RWPE2 (cell line): Measurements from ENCODE around the gene PIP4K2A.

Source experiments
- ATAC-seq: fragments of 200-7000 bp; cut with Tn5 transposase; 3 replicates; pipeline ENCODE4 v1.9.1; 2021; ENCODE audit warnings: low read depth
- DNase-seq: peaks from one replicate; pipeline ENCODE4 v3.0.0-alpha.2; 2020; ENCODE audit warnings: low spot score
- H3K27ac ChIP-seq: fragments of 450-650 bp; 2 replicates; pipeline ENCODE4 v1.5.1; 2017; ENCODE audit warnings: mild to moderate bottlenecking; ENCODE audit not compliant: poor library complexity, severe bottlenecking
- H3K27me3 ChIP-seq: fragments of 250-450 bp; sonication (Bioruptor Pico); 2 replicates; pipeline ENCODE4 v1.5.1; 2021; ENCODE audit warnings: mild to moderate bottlenecking, moderate library complexity; ENCODE audit not compliant: insufficient read depth, poor library complexity, severe bottlenecking
- H3K36me3 ChIP-seq: fragments of 250-450 bp; sonication (Bioruptor Pico); 2 replicates; pipeline ENCODE4 v1.5.1; 2020; ENCODE audit warnings: low read depth, mild to moderate bottlenecking, moderate library complexity
- H3K4me1 ChIP-seq: fragments of 250-450 bp; sonication (Bioruptor Pico); 2 replicates; pipeline ENCODE4 v1.5.1; 2021; ENCODE audit warnings: mild to moderate bottlenecking, moderate library complexity; ENCODE audit not compliant: insufficient read depth, poor library complexity, severe bottlenecking
- H3K4me3 ChIP-seq: fragments of 250-450 bp; sonication (Bioruptor Pico); 2 replicates; pipeline ENCODE4 v1.5.1; 2021; ENCODE audit warnings: mild to moderate bottlenecking, moderate library complexity; ENCODE audit not compliant: severe bottlenecking
- H3K9me3 ChIP-seq: fragments of 250-450 bp; sonication (Bioruptor Pico); 2 replicates; pipeline ENCODE4 v1.5.1; 2021; ENCODE audit warnings: mild to moderate bottlenecking, moderate library complexity; ENCODE audit not compliant: severe bottlenecking
- CTCF ChIP-seq: fragments of 450-650 bp; IDR thresholded peaks from one replicate; pipeline ENCODE4 v1.5.1; 2017; ENCODE audit warnings: mild to moderate bottlenecking, moderate library complexity; ENCODE audit not compliant: poor library complexity, severe bottlenecking

The PIP4K2A gene

GRCh38 chr10:22646388-22646853 lies 68.0 kb downstream of the PIP4K2A start:
- Histone ChIP-seq H3K4me3 (no peak overlapping the region), H3K4me1 (peaks cover 3% of the 10 kb centered on the region)

GRCh38 chr10:22644222-22644621 lies 70.2 kb downstream of the PIP4K2A start:
- H3K4me1 ChIP-seq = peaks cover 3% of the 10 kb centered on the region
- no peak for TF ChIP-seq CTCF
- H3K4me3 ChIP-seq = no peak overlapping the region
- H3K27ac ChIP-seq = no peak overlapping the region
- no peaks in the 10 kb centered on the region for H3K9me3 ChIP-seq
- no peaks in the 10 kb centered on the region for H3K36me3 ChIP-seq
- H3K27me3 ChIP-seq = no peaks in the 10 kb centered on the region
- DNase-seq (no peak), ATAC-seq (no peak)

More at GRCh38 chr10:22646388-22646853, 68.0 kb downstream of the PIP4K2A start:
- DNase-seq = no peak
- Histone ChIP-seq H3K9me3 (no peaks in the 10 kb centered on the region), H3K27me3 (no peaks in the 10 kb centered on the region), H3K27ac (no peak overlapping the region), H3K36me3 (no peaks in the 10 kb centered on the region)
- no peak for ATAC-seq
- TF ChIP-seq CTCF = no peak

GRCh38 chr10:22643775-22644174 lies 70.6 kb downstream of the PIP4K2A start:
- H3K4me1 ChIP-seq = peaks cover 2% of the 10 kb centered on the region
- no peak overlapping the region for H3K4me3 ChIP-seq
- H3K9me3 ChIP-seq = no peaks in the 10 kb centered on the region
- ATAC-seq (no peak), DNase-seq (no peak)
- H3K27ac ChIP-seq = no peak overlapping the region
- no peaks in the 10 kb centered on the region for H3K27me3 ChIP-seq
- no peak for TF ChIP-seq CTCF
- H3K36me3 ChIP-seq = no peaks in the 10 kb centered on the region

GRCh38 chr10:22643116-22643515 lies 71.3 kb downstream of the PIP4K2A start:
- Histone ChIP-seq H3K4me3 (no peak overlapping the region), H3K36me3 (no peaks in the 10 kb centered on the region), H3K9me3 (no peaks in the 10 kb centered on the region), H3K27me3 (no peaks in the 10 kb centered on the region), H3K27ac (no peak overlapping the region), H3K4me1 (no peaks in the 10 kb centered on the region)
- DNase-seq (no peak), ATAC-seq (no peak)
- TF ChIP-seq CTCF = no peak

GRCh38 chr10:22641743-22642142 lies 72.6 kb downstream of the PIP4K2A start:
- no peak for DNase-seq
- H3K4me3 ChIP-seq = no peak overlapping the region
- ATAC-seq = no peak
- H3K4me1 ChIP-seq = no peaks in the 10 kb centered on the region
- no peaks in the 10 kb centered on the region for H3K36me3 ChIP-seq
- TF ChIP-seq CTCF = no peak
- no peak overlapping the region for H3K27ac ChIP-seq
- H3K27me3 ChIP-seq = no peaks in the 10 kb centered on the region
- no peaks in the 10 kb centered on the region for H3K9me3 ChIP-seq
